C1 segment of cervical spinal cord (tissue), 14 donors: ENCODE results near the gene IGSF3.

Source experiments
- DNase-seq, 14 donors: peaks; one replicate each; lab custom pipeline; 2025; lab: John Stamatoyannopoulos, UW

IGSF3 gene

GRCh38 chr1:116559304-116559761 is 108.2 kb downstream of the IGSF3 start:
- DNase-seq, result no peak

GRCh38 chr1:116558571-116558970 is 109.0 kb downstream of the IGSF3 start:
- DNase-seq, result no peak

- DNase-seq, result no peak
These were observed 109.4 kb downstream of the IGSF3 start for GRCh38 chr1:116558140-116558549.

- no peak for DNase-seq
These were observed 110.1 kb downstream of the IGSF3 start for GRCh38 chr1:116557323-116557878.

- DNase-seq, result peak in 1 of 14 donors; percentile 28
These were observed 111.1 kb downstream of the IGSF3 start for GRCh38 chr1:116556289-116557006.

GRCh38 chr1:116554924-116555323 is 112.6 kb downstream of the IGSF3 start:
- no peak for DNase-seq

GRCh38 chr1:116553386-116554115 is 114.0 kb downstream of the IGSF3 start:
- no peak for DNase-seq

GRCh38 chr1:116546354-116546977 is 121.1 kb downstream of the IGSF3 start:
- no peak for DNase-seq

- no peak for DNase-seq
These were observed 122.2 kb downstream of the IGSF3 start for GRCh38 chr1:116545359-116545705.

GRCh38 chr1:116544588-116545358 is 122.8 kb downstream of the IGSF3 start:
- DNase-seq, result no peak

GRCh38 chr1:116540088-116540487 is 127.4 kb downstream of the IGSF3 start:
- no peak for DNase-seq

GRCh38 chr1:116538544-116538943 is 129.0 kb downstream of the IGSF3 start:
- DNase-seq, result no peak

- DNase-seq, result no peak
These were observed 129.6 kb downstream of the IGSF3 start for GRCh38 chr1:116537898-116538297.

GRCh38 chr1:116537040-116537831 is 130.3 kb downstream of the IGSF3 start:
- no peak for DNase-seq

GRCh38 chr1:116534014-116534739 is 133.4 kb downstream of the IGSF3 start:
- no peak for DNase-seq

GRCh38 chr1:116533429-116533820 is 134.1 kb downstream of the IGSF3 start:
- no peak for DNase-seq

GRCh38 chr1:116532671-116533428 is 134.7 kb downstream of the IGSF3 start:
- DNase-seq, result no peak

- DNase-seq, result no peak
These were observed 135.6 kb downstream of the IGSF3 start for GRCh38 chr1:116531917-116532316.

- no peak for DNase-seq
These were observed 137.9 kb downstream of the IGSF3 start for GRCh38 chr1:116529681-116530080.
